Endothelial cell of umbilical vein (primary cell): ENCODE measurements around the gene ITM2C. TPM values are rescaled to one million over a fixed set of nuclear protein-coding genes. Genes with fewer than 3 reads are reported as not detected.

ENCODE experiments used
- BruUV-seq: library from RNA; stranded (reverse); fragments of 400-500 nt; replicated peaks from 2 replicates; lab custom pipeline; 2021; lab: Mats Ljungman, UMichigan
- CTCF ChIA-PET: fragments of 300-600, 350-600 bp; sonication (Branson Sonifier 250); formaldehyde crosslinking; loops from one replicate; lab custom pipeline; 2021; ENCODE audit warnings: antibody characterized with exemption, inconsistent platforms; lab: Charles Lee
- POLR2A ChIA-PET: fragments of 300-600, 350-600 bp; sonication (Branson Sonifier 250); formaldehyde crosslinking; loops from one replicate; lab custom pipeline; 2021; ENCODE audit warnings: antibody characterized with exemption, inconsistent platforms; lab: Charles Lee
- DNase-seq: peaks from one replicate; pipeline ENCODE4 v3.0.0-alpha.2; 2011; ENCODE audit warnings: low read depth, low spot score
- FAIRE-seq: peaks from 2 replicates; lab custom pipeline; 2011; peaks lifted over from hg19 to GRCh38; lab: Jason Lieb, UNC
- H2AFZ ChIP-seq: 2 replicates; pipeline ENCODE4 v1.6.0; 2012; ENCODE audit warnings: low read depth, low read length, control low read depth, inconsistent platforms
- H3K27ac ChIP-seq: 2 replicates; pipeline ENCODE4 v1.5.1; 2011; ENCODE audit warnings: low read depth, mild to moderate bottlenecking, control low read depth, low read length, moderate library complexity; ENCODE audit not compliant: insufficient read depth
- H3K27me3 ChIP-seq, 2 experiments: 2 replicates each; pipeline versions ENCODE4 v1.6.0 to v1.6.1; 2011; ENCODE audit warnings: low read length in 2 of 2, mixed read lengths in 1 of 2; ENCODE audit not compliant: control insufficient read depth in 2 of 2, insufficient read depth in 2 of 2
- H3K36me3 ChIP-seq, 2 experiments: 2 replicates in 1 of 2; 3 replicates in 1 of 2; pipeline ENCODE4 v1.5.1; 2011; ENCODE audit warnings: low read length in 2 of 2, mild to moderate bottlenecking in 1 of 2, moderate library complexity in 1 of 2; ENCODE audit not compliant: control insufficient read depth in 2 of 2, insufficient read depth in 2 of 2; ENCODE audit errors: extremely low read depth in 1 of 2
- H3K4me1 ChIP-seq: 3 replicates; pipeline ENCODE4 v1.5.1; 2011; ENCODE audit warnings: mild to moderate bottlenecking, low read length; ENCODE audit not compliant: control insufficient read depth, insufficient read depth; ENCODE audit errors: extremely low read depth
- H3K4me2 ChIP-seq: 2 replicates; pipeline ENCODE4 v1.6.1; 2011; ENCODE audit warnings: low read length, control low read depth, mixed read lengths; ENCODE audit not compliant: insufficient read depth
- H3K4me3 ChIP-seq, 3 experiments: fragments of 200-600 bp in 1 of 3; sonication (generic), shearing (Covaris generic) in 1 of 3; replicated peaks in 1 of 3; 2 replicates each; pipeline ENCODE4 v1.5.1; 2011 to 2016; ENCODE audit warnings: control low read depth in 3 of 3, low read length in 3 of 3, mild to moderate bottlenecking in 2 of 3, inconsistent platforms in 1 of 3, low read depth in 1 of 3, moderate library complexity in 1 of 3; ENCODE audit not compliant: insufficient read depth in 1 of 3
- H3K79me2 ChIP-seq: 2 replicates; pipeline ENCODE4 v1.6.0; 2012; ENCODE audit warnings: low read length, inconsistent platforms; ENCODE audit not compliant: control insufficient read depth, insufficient read depth
- H3K9ac ChIP-seq: replicated peaks from 2 replicates; pipeline ENCODE3; 2011; ENCODE audit warnings: low read length, control low read depth; ENCODE audit not compliant: insufficient read depth; ENCODE audit errors: extremely low read depth
- H3K9me1 ChIP-seq: replicated peaks from 3 replicates; pipeline ENCODE4 v1.6.0; 2011; ENCODE audit warnings: mild to moderate bottlenecking, low read length; ENCODE audit not compliant: control insufficient read depth, insufficient read depth; ENCODE audit errors: extremely low read depth
- H3K9me3 ChIP-seq: replicated peaks from 2 replicates; pipeline ENCODE4 v1.5.1; 2012; ENCODE audit warnings: low read length, inconsistent platforms; ENCODE audit not compliant: control insufficient read depth, insufficient read depth
- H4K20me1 ChIP-seq: replicated peaks from 2 replicates; pipeline ENCODE3; 2011; ENCODE audit warnings: mild to moderate bottlenecking, low read length; ENCODE audit not compliant: control insufficient read depth, insufficient read depth; ENCODE audit errors: extremely low read depth
- CTCF ChIP-seq, 2 donors: IDR thresholded peaks; 1 replicate in 1 of 2; 2 replicates in 1 of 2; pipeline ENCODE4 v1.5.1; 2011; ENCODE audit warnings: low read length in 2 of 2, mild to moderate bottlenecking in 2 of 2, moderate library complexity in 2 of 2, control low read depth in 1 of 2, inconsistent platforms in 1 of 2, low read depth in 1 of 2; ENCODE audit not compliant: insufficient read depth in 1 of 2; ENCODE audit errors: extremely low read depth in 1 of 2
- EZH2 ChIP-seq: IDR thresholded peaks from 2 replicates; pipeline ENCODE4 v1.6.1; 2012; ENCODE audit warnings: borderline replicate concordance, low read depth, mild to moderate bottlenecking, moderate library complexity, low read length, inconsistent platforms; ENCODE audit not compliant: severe bottlenecking
- FOS ChIP-seq: IDR thresholded peaks from 2 replicates; pipeline ENCODE4 v1.6.1; 2011; ENCODE audit warnings: mild to moderate bottlenecking, low read length, moderate library complexity, borderline replicate concordance; ENCODE audit not compliant: insufficient read depth
- GATA2 ChIP-seq: IDR thresholded peaks from 2 replicates; pipeline ENCODE4 v1.7.0; 2011; ENCODE audit warnings: low read depth, mild to moderate bottlenecking, moderate library complexity, mixed read lengths, low read length; ENCODE audit not compliant: insufficient read length, insufficient read depth
- JUN ChIP-seq: IDR thresholded peaks from 2 replicates; pipeline ENCODE4 v1.6.1; 2011; ENCODE audit warnings: borderline replicate concordance, low read depth; ENCODE audit not compliant: insufficient read length, insufficient read depth
- MYC ChIP-seq: IDR thresholded peaks from one replicate; pipeline ENCODE4 v1.6.1; 2011; ENCODE audit warnings: mild to moderate bottlenecking, low read depth, low read length
- POLR2A ChIP-seq: IDR thresholded peaks from 2 replicates; pipeline ENCODE4 v1.6.1; 2012; ENCODE audit warnings: low read depth, mild to moderate bottlenecking, control low read depth, low read length
- POLR2AphosphoS5 ChIP-seq: IDR thresholded peaks from 2 replicates; pipeline ENCODE4 v1.6.1; 2012; ENCODE audit warnings: low read depth, mild to moderate bottlenecking, control low read depth, low read length, moderate library complexity; ENCODE audit not compliant: insufficient read depth
- dilution Hi-C: fragments of 300-500 bp; cut with MboI; formaldehyde crosslinking; loops from one replicate; pipeline ENCODE4 v1.15.0; 2019; ENCODE audit warnings: low sequenced_read_pairs; ENCODE audit not compliant: extremely low pct_ligation_motif_present
- intact Hi-C: fragments of 100-400 bp; cut with micrococcal nuclease; formaldehyde crosslinking; loops from one replicate; pipeline ENCODE4 v1.10.0; 2022
- polyA plus RNA-seq, 4 experiments: library from polyadenylated mRNA; depleted of rRNA in 3 of 4; stranded (reverse) in 3 of 4; unstranded in 1 of 4; fragments of >200 nt; gene quantifications; 2 replicates each; pipeline versions ENCODE4 v1.2.1 to v1.2.3, GENCODE V29; 2011 to 2012; ENCODE audit warnings: missing spikeins in 1 of 4
- total RNA-seq: library from RNA; stranded (reverse); gene quantifications from 2 replicates; pipeline ENCODE4 v1.2.3, GENCODE V29; 2021
- TF ChIP-seq, protein P1 (sequence below): IDR thresholded peaks from 2 replicates; pipeline ENCODE4 v1.6.1; 2011; ENCODE audit not compliant: insufficient read depth, insufficient read length

ITM2C gene
- total and polyA plus RNA-seq, 2 donors (not counting 3 experiments of a cell fraction or from before 2014, with no cell fraction given): 12.0 to 12.1 TPM

DNA sequence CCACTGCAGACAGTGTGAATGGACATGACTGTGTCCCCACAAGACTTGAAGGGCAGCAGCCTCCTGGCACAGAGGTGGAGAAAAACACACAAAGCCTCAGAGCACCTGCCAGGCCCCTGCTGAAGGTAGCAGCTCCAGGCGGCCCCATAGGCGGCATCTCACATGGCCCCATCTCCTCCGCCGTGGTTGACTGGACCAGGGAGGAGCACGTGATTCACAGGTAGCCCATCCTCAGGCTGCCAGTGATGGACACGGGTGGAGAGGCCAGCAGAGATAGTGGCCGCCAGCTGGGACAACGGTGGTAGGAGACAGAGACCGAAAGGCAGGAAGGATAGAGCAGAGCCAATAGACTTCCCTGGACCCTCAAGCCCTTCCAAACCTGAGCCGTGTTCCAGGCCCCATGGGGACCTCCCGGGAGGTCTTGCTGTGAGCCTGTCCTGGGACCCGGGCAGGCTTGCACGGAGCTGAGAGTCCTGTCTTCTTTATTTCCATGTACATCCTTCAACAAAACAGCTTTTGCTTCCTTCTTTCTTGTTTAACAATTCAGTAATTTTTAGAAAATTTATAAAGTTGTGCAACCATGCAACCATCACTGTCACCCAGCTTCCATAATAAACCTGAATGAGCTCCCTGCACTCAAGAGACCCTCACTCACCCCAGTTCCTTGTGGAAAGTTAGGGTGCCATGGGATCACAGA is 33.4 kb downstream of the ITM2C start:
- Histone ChIP-seq H3K79me2 (no peaks in the 10 kb centered on the region), H2AFZ (no peak overlapping the region), H3K4me3 (no peak overlapping the region), H4K20me1 (no peaks in the 10 kb centered on the region), H3K36me3 (no peaks in the 10 kb centered on the region), H3K9ac (no peak overlapping the region), H3K4me2 (no peak overlapping the region), H3K27me3 (peaks cover 0 to 2% of the 10 kb centered on the region in 2 experiments), H3K4me1 (no peaks in the 10 kb centered on the region), H3K27ac (no peak overlapping the region), H3K9me1 (no peaks in the 10 kb centered on the region), H3K9me3 (no peaks in the 10 kb centered on the region)
- dilution Hi-C loops (no loop called here), intact Hi-C loops (no loop called here)
- TF ChIP-seq MYC (no peak), FOS (no peak), POLR2AphosphoS5 (no peak), POLR2A (no peak), CTCF (IDR thresholded peaks at IDR 0.05; ENCODE audit: extremely low read depth in 1 of 2, insufficient read depth in 1 of 2, low read depth in 1 of 2, low read length in 2 of 2) (no peak), GATA2 (no peak), JUN (no peak), EZH2 (no peak)
- TF ChIP-seq, protein P1, sequence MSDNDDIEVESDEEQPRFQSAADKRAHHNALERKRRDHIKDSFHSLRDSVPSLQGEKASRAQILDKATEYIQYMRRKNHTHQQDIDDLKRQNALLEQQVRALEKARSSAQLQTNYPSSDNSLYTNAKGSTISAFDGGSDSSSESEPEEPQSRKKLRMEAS: no peak
- BruUV-seq: no TSS peak
- ChIA-PET CTCF (interaction anchor here (1.2 to 4.6 kb wide), 3 partner anchors 11 to 88 kb away, joined by 3 to 20 read pairs (median 3); no protein-coding TSS in a partner anchor), POLR2A (no interaction called here)
- FAIRE-seq: no peak
- no peak for DNase-seq
